ENCODE data around the gene ZNF862.

The ZNF862 gene

GRCh38 chr7:149859369-149859768 lies 21.2 kb downstream of the ZNF862 start:
- peak; percentile 41 for DNase-seq (ENCODE audit: low read depth)
- H3K4me3 ChIP-seq (ENCODE audit: low read length) = no peak overlapping the region
- no peak for TF ChIP-seq CTCF (IDR thresholded peaks at IDR 0.05; ENCODE audit: insufficient read depth, low read depth, low read length, missing control alignments)

GRCh38 chr7:149859876-149860275 lies 21.7 kb downstream of the ZNF862 start:
- no peak overlapping the region for H3K4me3 ChIP-seq (ENCODE audit: low read length)

GRCh38 chr7:149860821-149861727 lies 22.9 kb downstream of the ZNF862 start:
- TF ChIP-seq CTCF (IDR thresholded peaks at IDR 0.05; ENCODE audit: insufficient read depth, low read depth, low read length, missing control alignments) = peak; percentile 1
- DNase-seq (ENCODE audit: low read depth) = no peak
- H3K4me3 ChIP-seq (ENCODE audit: low read length) = no peak overlapping the region

More at GRCh38 chr7:149859876-149860275, 21.7 kb downstream of the ZNF862 start:
- no peak for TF ChIP-seq CTCF (IDR thresholded peaks at IDR 0.05; ENCODE audit: insufficient read depth, low read depth, low read length, missing control alignments)
- DNase-seq (ENCODE audit: low read depth) = no peak

- no peak for TF ChIP-seq CTCF (IDR thresholded peaks at IDR 0.05; ENCODE audit: insufficient read depth, low read depth, low read length, missing control alignments)
- no peak overlapping the region for H3K4me3 ChIP-seq (ENCODE audit: low read length)
- DNase-seq (ENCODE audit: low read depth) = no peak
These were observed 23.5 kb downstream of the ZNF862 start for GRCh38 chr7:149861728-149862045.

- no peak for TF ChIP-seq CTCF (IDR thresholded peaks at IDR 0.05; ENCODE audit: insufficient read depth, low read depth, low read length, missing control alignments)
- no peak overlapping the region for H3K4me3 ChIP-seq (ENCODE audit: low read length)
- DNase-seq (ENCODE audit: low read depth) = no peak
These were observed 24.0 kb downstream of the ZNF862 start for GRCh38 chr7:149862156-149862555.

GRCh38 chr7:149863500-149863899 lies 25.3 kb downstream of the ZNF862 start:
- no peak for TF ChIP-seq CTCF (IDR thresholded peaks at IDR 0.05; ENCODE audit: insufficient read depth, low read depth, low read length, missing control alignments)
- no peak overlapping the region for H3K4me3 ChIP-seq (ENCODE audit: low read length)
- no peak for DNase-seq (ENCODE audit: low read depth)

GRCh38 chr7:149864023-149864422 lies 25.8 kb downstream of the ZNF862 start:
- H3K4me3 ChIP-seq (ENCODE audit: low read length) = no peak overlapping the region
- DNase-seq (ENCODE audit: low read depth) = no peak
- TF ChIP-seq CTCF (IDR thresholded peaks at IDR 0.05; ENCODE audit: insufficient read depth, low read depth, low read length, missing control alignments) = no peak
